GM19025 (cell line): Measurements from ENCODE around the gene STX8.

Experiments used
- ATAC-seq: cut with Tn5 transposase; IDR thresholded peaks from one replicate; pipeline ENCODE4 v1.9.1; 2021; ENCODE audit warnings: mild to moderate bottlenecking, low read depth, moderate library complexity; ENCODE audit not compliant: unreplicated experiment

Gene STX8

GRCh38 chr17:9203771-9204425 is 371.7 kb downstream of the STX8 start:
- no peak for ATAC-seq

GRCh38 chr17:9202532-9202931 is 373.1 kb downstream of the STX8 start:
- ATAC-seq: no peak

GRCh38 chr17:9200699-9201359 is 374.8 kb downstream of the STX8 start:
- peak; percentile 73 for ATAC-seq
